ENCODE measurements around the gene SEC22A. TPM values are rescaled to one million over a fixed set of nuclear protein-coding genes. Genes with fewer than 3 reads are reported as not detected.

Gene SEC22A
- total and polyA plus RNA-seq, 2 of the 13 experiments (the other 11 are each of a cell fraction or from before 2014, with no cell fraction given), result 14.1 to 17.3 TPM

DNA sequence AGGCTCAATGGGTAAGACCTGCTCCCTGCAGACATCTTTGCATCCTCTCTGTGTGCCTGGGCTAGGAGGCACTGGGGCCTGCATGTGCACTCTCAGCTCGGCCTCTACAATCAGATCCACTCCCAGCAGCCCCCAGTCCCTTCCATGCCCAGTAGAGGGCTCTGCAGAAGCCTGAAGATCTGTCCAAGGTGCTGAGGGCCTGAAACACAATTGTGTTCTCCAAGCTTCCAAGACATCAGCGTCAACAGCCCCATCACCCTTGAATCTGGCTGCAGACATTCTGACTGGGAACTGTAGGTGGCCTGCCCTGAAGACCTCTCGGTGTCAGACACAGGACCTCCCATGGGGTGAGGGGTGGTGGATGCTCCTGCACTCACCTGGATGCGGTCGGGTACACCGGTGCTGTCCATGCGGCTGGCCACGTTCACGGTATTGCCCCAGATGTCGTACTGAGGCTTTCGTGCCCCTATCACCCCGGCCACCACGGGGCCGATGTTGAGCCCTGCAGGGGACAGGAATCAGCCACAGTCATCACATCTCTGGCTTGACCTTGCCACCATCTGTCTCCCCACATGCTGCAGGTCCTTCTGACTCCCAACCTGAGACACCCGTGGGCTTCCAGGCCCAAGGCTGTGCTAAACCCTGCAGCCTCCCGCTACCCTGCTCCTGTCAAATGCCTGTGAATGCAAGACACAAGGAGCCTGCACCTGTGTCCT, 84.7 kb downstream of the SEC22A start (continued):
- TF ChIP-seq, protein P1, sequence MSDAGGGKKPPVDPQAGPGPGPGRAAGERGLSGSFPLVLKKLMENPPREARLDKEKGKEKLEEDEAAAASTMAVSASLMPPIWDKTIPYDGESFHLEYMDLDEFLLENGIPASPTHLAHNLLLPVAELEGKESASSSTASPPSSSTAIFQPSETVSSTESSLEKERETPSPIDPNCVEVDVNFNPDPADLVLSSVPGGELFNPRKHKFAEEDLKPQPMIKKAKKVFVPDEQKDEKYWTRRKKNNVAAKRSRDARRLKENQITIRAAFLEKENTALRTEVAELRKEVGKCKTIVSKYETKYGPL (CRISPR knock-in tag; IDR thresholded peaks at IDR 0.05), result peak; percentile 93
- peak; percentile 87; the same call in 1 of the 2 replicates for TF ChIP-seq NFAT5 (CRISPR knock-in tag; IDR thresholded peaks at IDR 0.05)
- TF ChIP-seq ZNF782 (CRISPR knock-in tag; IDR thresholded peaks at IDR 0.05; ENCODE audit: borderline replicate concordance), result 0 out of 2 replicates have a peak, but pooled peaks have one; percentile 58
- TF ChIP-seq ZHX1 (CRISPR knock-in tag; IDR thresholded peaks at IDR 0.05; ENCODE audit: low read depth), result no peak
- 0 out of 2 replicates have a peak, but pooled peaks have one; percentile 60 for TF ChIP-seq ZFYVE20 (CRISPR knock-in tag; IDR thresholded peaks at IDR 0.05; ENCODE audit: borderline replicate concordance, low read depth)
- TF ChIP-seq, protein P2, sequence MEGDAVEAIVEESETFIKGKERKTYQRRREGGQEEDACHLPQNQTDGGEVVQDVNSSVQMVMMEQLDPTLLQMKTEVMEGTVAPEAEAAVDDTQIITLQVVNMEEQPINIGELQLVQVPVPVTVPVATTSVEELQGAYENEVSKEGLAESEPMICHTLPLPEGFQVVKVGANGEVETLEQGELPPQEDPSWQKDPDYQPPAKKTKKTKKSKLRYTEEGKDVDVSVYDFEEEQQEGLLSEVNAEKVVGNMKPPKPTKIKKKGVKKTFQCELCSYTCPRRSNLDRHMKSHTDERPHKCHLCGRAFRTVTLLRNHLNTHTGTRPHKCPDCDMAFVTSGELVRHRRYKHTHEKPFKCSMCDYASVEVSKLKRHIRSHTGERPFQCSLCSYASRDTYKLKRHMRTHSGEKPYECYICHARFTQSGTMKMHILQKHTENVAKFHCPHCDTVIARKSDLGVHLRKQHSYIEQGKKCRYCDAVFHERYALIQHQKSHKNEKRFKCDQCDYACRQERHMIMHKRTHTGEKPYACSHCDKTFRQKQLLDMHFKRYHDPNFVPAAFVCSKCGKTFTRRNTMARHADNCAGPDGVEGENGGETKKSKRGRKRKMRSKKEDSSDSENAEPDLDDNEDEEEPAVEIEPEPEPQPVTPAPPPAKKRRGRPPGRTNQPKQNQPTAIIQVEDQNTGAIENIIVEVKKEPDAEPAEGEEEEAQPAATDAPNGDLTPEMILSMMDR (CRISPR knock-in tag; IDR thresholded peaks at IDR 0.05), result peak; percentile 87
- TF ChIP-seq ZNF83 (CRISPR knock-in tag; IDR thresholded peaks at IDR 0.05; ENCODE audit: borderline replicate concordance), result 0 out of 2 replicates have a peak, but pooled peaks have one; percentile 67
- TF ChIP-seq RAD21 (CRISPR knock-in tag; IDR thresholded peaks at IDR 0.05), result peak; percentile 55; the same call in 1 of the 2 replicates
- no peak for TF ChIP-seq SNAPC2 (CRISPR knock-in tag; IDR thresholded peaks at IDR 0.05)
- TF ChIP-seq NFATC3 (CRISPR knock-in tag; IDR thresholded peaks at IDR 0.05), result no peak
- TF ChIP-seq TBX2 (CRISPR knock-in tag; IDR thresholded peaks at IDR 0.05; ENCODE audit: borderline replicate concordance), result 0 out of 2 replicates have a peak, but pooled peaks have one; percentile 21
- TF ChIP-seq FOXK1 (CRISPR knock-in tag; IDR thresholded peaks at IDR 0.05; ENCODE audit: borderline replicate concordance, low read depth), result peak; percentile 66; the same call in 1 of the 2 replicates
- TF ChIP-seq, protein P3, sequence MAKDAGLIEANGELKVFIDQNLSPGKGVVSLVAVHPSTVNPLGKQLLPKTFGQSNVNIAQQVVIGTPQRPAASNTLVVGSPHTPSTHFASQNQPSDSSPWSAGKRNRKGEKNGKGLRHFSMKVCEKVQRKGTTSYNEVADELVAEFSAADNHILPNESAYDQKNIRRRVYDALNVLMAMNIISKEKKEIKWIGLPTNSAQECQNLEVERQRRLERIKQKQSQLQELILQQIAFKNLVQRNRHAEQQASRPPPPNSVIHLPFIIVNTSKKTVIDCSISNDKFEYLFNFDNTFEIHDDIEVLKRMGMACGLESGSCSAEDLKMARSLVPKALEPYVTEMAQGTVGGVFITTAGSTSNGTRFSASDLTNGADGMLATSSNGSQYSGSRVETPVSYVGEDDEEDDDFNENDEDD (CRISPR knock-in tag; IDR thresholded peaks at IDR 0.05; ENCODE audit: borderline replicate concordance), result no peak
- 0 out of 2 replicates have a peak, but pooled peaks have one; percentile 48 for TF ChIP-seq ZNF777 (CRISPR knock-in tag; IDR thresholded peaks at IDR 0.05)
- no peak for TF ChIP-seq TCF7 (IDR thresholded peaks at IDR 0.05; ENCODE audit: low read depth)
- no peak for TF ChIP-seq ZKSCAN1 (IDR thresholded peaks at IDR 0.05; ENCODE audit: low read length)
- peak; percentile 90 for TF ChIP-seq IRF2 (CRISPR knock-in tag; IDR thresholded peaks at IDR 0.05)
